Activated T-cell treated with anti-CD3 and anti-CD28 coated beads for 24 hours (primary cell): ENCODE data around the gene SEMA4D.

Experiments
- DNase-seq: peaks from one replicate; pipeline ENCODE4 v3.0.0-alpha.2; 2020; ENCODE audit warnings: low read depth

The SEMA4D gene

GRCh38 chr9:89410641-89411350, 87.1 kb downstream of the SEMA4D start:
- peak; percentile 62 for DNase-seq

- DNase-seq, result no peak
Observed at GRCh38 chr9:89410022-89410421, 87.9 kb downstream of the SEMA4D start.

GRCh38 chr9:89409466-89409865, 88.4 kb downstream of the SEMA4D start:
- no peak for DNase-seq

- DNase-seq, result peak; percentile 48
Observed at GRCh38 chr9:89408628-89409101, 89.2 kb downstream of the SEMA4D start.

GRCh38 chr9:89407070-89407469, 90.8 kb downstream of the SEMA4D start:
- no peak for DNase-seq

GRCh38 chr9:89405826-89406225, 92.1 kb downstream of the SEMA4D start:
- no peak for DNase-seq

GRCh38 chr9:89404074-89404473, 93.8 kb downstream of the SEMA4D start:
- no peak for DNase-seq

GRCh38 chr9:89402695-89403427, 95.1 kb downstream of the SEMA4D start:
- DNase-seq, result no peak

GRCh38 chr9:89400403-89401116, 97.4 kb downstream of the SEMA4D start:
- no peak for DNase-seq

- no peak for DNase-seq
Observed at GRCh38 chr9:89398621-89399020, 99.3 kb downstream of the SEMA4D start.

- no peak for DNase-seq
Observed at GRCh38 chr9:89397471-89397870, 100.4 kb downstream of the SEMA4D start.

GRCh38 chr9:89395931-89396710, 101.8 kb downstream of the SEMA4D start:
- DNase-seq, result no peak

GRCh38 chr9:89394412-89394811, 103.5 kb downstream of the SEMA4D start:
- no peak for DNase-seq

GRCh38 chr9:89391585-89391984, 106.3 kb downstream of the SEMA4D start:
- DNase-seq, result no peak

- DNase-seq, result no peak
Observed at GRCh38 chr9:89390578-89391116, 107.3 kb downstream of the SEMA4D start.

GRCh38 chr9:89390068-89390555, 107.8 kb downstream of the SEMA4D start:
- no peak for DNase-seq

GRCh38 chr9:89388868-89389177, 109.1 kb downstream of the SEMA4D start:
- no peak for DNase-seq

- no peak for DNase-seq
Observed at GRCh38 chr9:89388084-89388867, 109.6 kb downstream of the SEMA4D start.

- no peak for DNase-seq
Observed at GRCh38 chr9:89387197-89387849, 110.6 kb downstream of the SEMA4D start.

GRCh38 chr9:89386797-89387196, 111.1 kb downstream of the SEMA4D start:
- DNase-seq, result no peak
